ENCODE measurements around the gene LCK. TPM values are rescaled to one million over a fixed set of nuclear protein-coding genes. Genes with fewer than 3 reads are reported as not detected.

The LCK gene
- polyA plus RNA-seq, 3 donors, result 0.15 to 2.2 (median 1.7) TPM

GRCh38 chr1:32332290-32333079, 81.4 kb downstream of the LCK start:
- intact Hi-C loops (cut with micrococcal nuclease), result loop anchor here in 1 of 2 donors (5.0 kb wide), 1 partner anchor 40 kb away; no protein-coding TSS in a partner anchor
- Histone ChIP-seq H3K79me2 (ENCODE audit: insufficient read depth, low read length) (no peaks in the 10 kb centered on the region), H3K9me3 (replicated peaks in 1 of 2; ENCODE audit: control insufficient read depth in 1 of 2, insufficient read depth in 1 of 2, low read length in 2 of 2) (no peaks in the 10 kb centered on the region), H2AFZ (ENCODE audit: insufficient read depth, low read depth, low read length, poor library complexity, severe bottlenecking) (no peak overlapping the region), H3K27ac (ENCODE audit: low read depth in 1 of 2, low read length in 2 of 2) (no peak overlapping the region), H4K20me1 (ENCODE audit: insufficient read depth, low read length) (peaks cover 55% of the 10 kb centered on the region), H3K4me1 (ENCODE audit: control insufficient read depth in 1 of 2, insufficient read depth in 2 of 2, low read length in 2 of 2) (peaks cover 21 to 32% of the 10 kb centered on the region in 2 donors), H3K4me2 (replicated peaks; ENCODE audit: extremely low read depth, low read length, poor library complexity, severe bottlenecking) (no peak overlapping the region), H3K27me3 (ENCODE audit: control insufficient read depth in 2 of 2, insufficient read depth in 2 of 2, low read length in 2 of 2) (peaks cover 7 to 15% of the 10 kb centered on the region in 2 donors), H3K4me3 (replicated peaks in 1 of 3; ENCODE audit: low read depth in 2 of 3, low read length in 3 of 3) (no peak overlapping the region), H3K9ac (ENCODE audit: insufficient read depth, low read length, poor library complexity, severe bottlenecking) (no peak overlapping the region), H3K36me3 (replicated peaks in 1 of 2; ENCODE audit: control insufficient read depth in 1 of 2, insufficient read depth in 2 of 2, low read length in 2 of 2) (peaks cover 60 to 68% of the 10 kb centered on the region in 2 donors)
- peaks cover 15 to 22% (median 20%) of the 10 kb centered on the region in 3 donors for H3K27me3 Mint-ChIP-seq (ENCODE audit: low read depth in 3 of 3)
- 100% methylated on average over 1 of the region's 3 CpGs for WGBS (ENCODE audit: insufficient coverage)
- DNase-seq, result no peak
- peaks cover 69 to 72% of the 10 kb centered on the region in 2 donors for H3K36me3 Mint-ChIP-seq
- H3K9me3 Mint-ChIP-seq, result peaks cover 0 to 6% (median 3%) of the 10 kb centered on the region in 7 donors
- H3K4me3 Mint-ChIP-seq, result no peak overlapping the region
- H3K4me1 Mint-ChIP-seq, result peaks cover 23% of the 10 kb centered on the region
- H3K27ac Mint-ChIP-seq, result no peak overlapping the region
- no peak for TF ChIP-seq CTCF (IDR thresholded peaks at IDR 0.05)

- H3K27me3 Mint-ChIP-seq (ENCODE audit: low read depth in 3 of 3), result peaks cover 15 to 22% (median 20%) of the 10 kb centered on the region in 3 donors
- Histone ChIP-seq H3K4me2 (replicated peaks; ENCODE audit: extremely low read depth, low read length, poor library complexity, severe bottlenecking) (no peak overlapping the region), H3K79me2 (ENCODE audit: insufficient read depth, low read length) (no peaks in the 10 kb centered on the region)
Measured at GRCh38 chr1:32333251-32333963, 82.3 kb downstream of the LCK start.

More at GRCh38 chr1:32333251-32333963, 82.3 kb downstream of the LCK start:
- no peak overlapping the region for H3K4me3 Mint-ChIP-seq
- intact Hi-C loops (cut with micrococcal nuclease), result loop anchor here in 1 of 2 donors (5.0 kb wide), 1 partner anchor 39 kb away; no protein-coding TSS in a partner anchor
- Histone ChIP-seq H2AFZ (ENCODE audit: insufficient read depth, low read depth, low read length, poor library complexity, severe bottlenecking) (no peak overlapping the region), H3K9ac (ENCODE audit: insufficient read depth, low read length, poor library complexity, severe bottlenecking) (no peak overlapping the region), H3K9me3 (replicated peaks in 1 of 2; ENCODE audit: control insufficient read depth in 1 of 2, insufficient read depth in 1 of 2, low read length in 2 of 2) (no peaks in the 10 kb centered on the region), H3K36me3 (replicated peaks in 1 of 2; ENCODE audit: control insufficient read depth in 1 of 2, insufficient read depth in 2 of 2, low read length in 2 of 2) (peaks cover 50 to 59% of the 10 kb centered on the region in 2 donors), H3K4me3 (replicated peaks in 1 of 3; ENCODE audit: low read depth in 2 of 3, low read length in 3 of 3) (no peak overlapping the region), H3K4me1 (ENCODE audit: control insufficient read depth in 1 of 2, insufficient read depth in 2 of 2, low read length in 2 of 2) (peaks cover 30 to 42% of the 10 kb centered on the region in 2 donors), H3K27me3 (ENCODE audit: control insufficient read depth in 2 of 2, insufficient read depth in 2 of 2, low read length in 2 of 2) (peaks cover 7 to 15% of the 10 kb centered on the region in 2 donors), H3K27ac (ENCODE audit: low read depth in 1 of 2, low read length in 2 of 2) (no peak overlapping the region), H4K20me1 (ENCODE audit: insufficient read depth, low read length) (peaks cover 55% of the 10 kb centered on the region)
- 86% methylated on average over 1 of the region's 3 CpGs for WGBS (ENCODE audit: insufficient coverage)
- peaks cover 0 to 6% (median 3%) of the 10 kb centered on the region in 7 donors for H3K9me3 Mint-ChIP-seq
- no peak for TF ChIP-seq CTCF (IDR thresholded peaks at IDR 0.05)
- H3K4me1 Mint-ChIP-seq, result peaks cover 32% of the 10 kb centered on the region
- peaks cover 60 to 66% of the 10 kb centered on the region in 2 donors for H3K36me3 Mint-ChIP-seq
- DNase-seq, result no peak
- H3K27ac Mint-ChIP-seq, result no peak overlapping the region
